Pancreas (tissue), 10 donors: Measurements from ENCODE around the gene PRORP. TPM values are rescaled to one million over a fixed set of nuclear protein-coding genes. Genes with fewer than 3 reads are reported as not detected.

ENCODE experiments used
- ATAC-seq, 4 donors: fragments of 200-7000 bp; cut with Tn5 transposase; one replicate each; pipeline versions ENCODE4 v1.8.0 to v1.9.1; 2020; ENCODE audit warnings: mild to moderate bottlenecking in 4 of 4, moderate library complexity in 4 of 4
- DNase-seq, 6 donors: peaks; one replicate each; pipeline ENCODE4 v3.0.0-alpha.2; 2020
- FAIRE-seq: peaks from 2 replicates; lab custom pipeline; 2012; peaks lifted over from hg19 to GRCh38; lab: Jason Lieb, UNC
- H3K27ac ChIP-seq, 4 donors: fragments of 200-600 bp; sonication (generic); 1 replicate in 3 of 4; 2 replicates in 1 of 4; pipeline versions ENCODE4 v1.5.0 to v1.8.0; 2020
- H3K27me3 ChIP-seq, 4 donors: fragments of 200-600 bp; one replicate each; pipeline ENCODE4 v1.8.0; 2021
- H3K36me3 ChIP-seq, 3 donors: fragments of 200-600 bp; sonication (generic) in 1 of 3; one replicate each; pipeline versions ENCODE4 v1.5.0 to v1.8.0; 2020 to 2021
- H3K4me1 ChIP-seq, 3 donors: fragments of 200-600 bp; one replicate each; pipeline ENCODE4 v1.8.0; 2021
- H3K4me3 ChIP-seq, 4 donors: fragments of 200-600 bp; sonication (generic) in 2 of 4; one replicate each; pipeline versions ENCODE4 v1.5.0 to v1.8.0; 2020 to 2021
- H3K9me3 ChIP-seq, 4 donors: fragments of 200-600 bp; one replicate each; pipeline ENCODE4 v1.8.0; 2021
- WGBS, 2 donors: extraction: QIAGEN DNeasy Blood & Tissue Kit; methylation state at CpG; one replicate each; pipeline ENCODE4 v1.1.7; 2013; 5-methylcytosine and 5-hydroxymethylcytosine counted together
- intact Hi-C, 3 donors: fragments of 100-400 bp; cut with DNase I; formaldehyde crosslinking; loops; one replicate each; pipeline versions ENCODE4 v1.11.1 to v1.14.2; 2022
- polyA plus RNA-seq, 2 donors: library from polyadenylated mRNA; stranded (reverse); fragments of 200-250 nt; gene quantifications; one replicate each; pipeline ENCODE4 v1.2.3, GENCODE V29; 2013
- total RNA-seq, 6 donors: library from RNA; stranded (reverse); fragmentation: NEBNext Ultra II Directional in 4 of 6; extraction: Animal tissue kit (Norgen Biotek cat#: 25700) in 4 of 6; gene quantifications; one replicate each; pipeline versions ENCODE4 v1.2.1 to v1.2.4, GENCODE V29; 2021 to 2023
- TF ChIP-seq, protein P1 (sequence below), 4 donors: fragments of 200-600 bp; sonication (generic) in 3 of 4; IDR thresholded peaks; one replicate each; pipeline versions ENCODE4 v1.5.0 to v1.8.0; 2021; ENCODE audit warnings: antibody characterized with exemption in 4 of 4
- donor health status: healthy with polysubstance abuse.
- donor health status: DM: no; HTN: no; CAD: no; lungs with moderate emphysema.
- donor health status: DM: no; HTN: no; CAD: no.
- donor health status: control.
- donor health status: control.
- donor health status: Bipolar disorder and iron deficiency.
- donor health status: DM: yes; HTN: yes; CAD: no.
- donor health status: DM: no; HTN: no; CAD: no.
- donor health status: DM: no; HTN: no; CAD: no.
- donor health status: DM: yes; HTN: yes; CAD: no.

PRORP gene
- total RNA-seq (10 to 100 TPM in 2 of 6 donors, 1 to 10 TPM in 4; 5.7 to 14.2 (median 8.3) TPM), polyA plus RNA-seq (1 to 10 TPM; 3.5 to 6.1 TPM)

- Histone ChIP-seq H3K4me1 (peaks cover 0 to 16% (median 13%) of the 10 kb centered on the region in 3 donors), H3K36me3 (no peaks in the 10 kb centered on the region), H3K27me3 (no peaks in the 10 kb centered on the region), H3K9me3 (no peaks in the 10 kb centered on the region), H3K27ac (peak within 1 kb of the TSS; percentile 86 to 98 (median 96)), H3K4me3 (peak within 1 kb of the TSS; percentile 48 to 72 (median 52))
- FAIRE-seq: peak; percentile 34
- TF ChIP-seq, protein P1, sequence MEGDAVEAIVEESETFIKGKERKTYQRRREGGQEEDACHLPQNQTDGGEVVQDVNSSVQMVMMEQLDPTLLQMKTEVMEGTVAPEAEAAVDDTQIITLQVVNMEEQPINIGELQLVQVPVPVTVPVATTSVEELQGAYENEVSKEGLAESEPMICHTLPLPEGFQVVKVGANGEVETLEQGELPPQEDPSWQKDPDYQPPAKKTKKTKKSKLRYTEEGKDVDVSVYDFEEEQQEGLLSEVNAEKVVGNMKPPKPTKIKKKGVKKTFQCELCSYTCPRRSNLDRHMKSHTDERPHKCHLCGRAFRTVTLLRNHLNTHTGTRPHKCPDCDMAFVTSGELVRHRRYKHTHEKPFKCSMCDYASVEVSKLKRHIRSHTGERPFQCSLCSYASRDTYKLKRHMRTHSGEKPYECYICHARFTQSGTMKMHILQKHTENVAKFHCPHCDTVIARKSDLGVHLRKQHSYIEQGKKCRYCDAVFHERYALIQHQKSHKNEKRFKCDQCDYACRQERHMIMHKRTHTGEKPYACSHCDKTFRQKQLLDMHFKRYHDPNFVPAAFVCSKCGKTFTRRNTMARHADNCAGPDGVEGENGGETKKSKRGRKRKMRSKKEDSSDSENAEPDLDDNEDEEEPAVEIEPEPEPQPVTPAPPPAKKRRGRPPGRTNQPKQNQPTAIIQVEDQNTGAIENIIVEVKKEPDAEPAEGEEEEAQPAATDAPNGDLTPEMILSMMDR (IDR thresholded peaks at IDR 0.05): no peak
- intact Hi-C loops: no loop called here
- DNase-seq: peak; percentile 90 to 98 (median 96)
- peak; percentile 91 to 95 (median 93) for ATAC-seq
- WGBS, 2 donors: 0% methylated on average over 57 of the region's 57 CpGs
Observed at GRCh38 chr14:35121887-35122695, at the start of gene PRORP, which contains the start of gene PPP2R3C. PRORP (plus strand) TSS chr14:35122552; CDS start chr14:35123246, 694 bp downstream. PPP2R3C (minus strand) TSS chr14:35121990; CDS start chr14:35121959, 31 bp downstream.

GRCh38 chr14:35073486-35073885 is 48.9 kb upstream of the PRORP start:
- no peaks in the 10 kb centered on the region for H3K4me1 ChIP-seq
- ATAC-seq: no peak
- H3K27ac ChIP-seq: no peak overlapping the region
- FAIRE-seq: no peak
- H3K27me3 ChIP-seq: no peaks in the 10 kb centered on the region
- H3K4me3 ChIP-seq: no peak overlapping the region
- no peaks in the 10 kb centered on the region for H3K9me3 ChIP-seq
- WGBS, 2 donors: 70 to 78% methylated on average over 1 of the region's 1 CpG
- TF ChIP-seq, protein P1 (IDR thresholded peaks at IDR 0.05): no peak
- peaks cover 0 to 4% (median 0%) of the 10 kb centered on the region in 3 donors for H3K36me3 ChIP-seq
- DNase-seq: no peak
- intact Hi-C loops: no loop called here

DNA sequence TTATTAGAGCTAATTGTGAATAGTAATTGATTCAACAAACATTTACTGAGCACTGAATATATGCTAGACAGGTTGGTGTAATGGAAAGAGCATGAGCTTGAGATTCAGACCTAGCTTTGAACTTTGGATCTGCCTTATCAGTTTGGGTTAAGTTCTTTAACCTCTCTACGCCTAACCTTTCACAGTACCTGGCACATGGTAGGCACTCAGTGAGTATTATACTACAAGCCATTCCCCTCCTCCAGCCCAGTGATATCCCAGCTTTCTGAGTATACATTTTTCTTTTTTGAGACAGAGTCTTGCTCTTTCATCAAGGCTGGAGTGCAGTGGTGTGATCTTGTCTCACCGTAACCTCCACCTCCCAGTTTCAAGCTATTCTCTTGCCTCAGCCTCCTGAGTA is 44.3 kb upstream of the PRORP start:
- intact Hi-C loops: no loop called here
- FAIRE-seq: no peak
- no peak overlapping the region for H3K27ac ChIP-seq
- 73 to 76% methylated on average over 2 of the region's 2 CpGs for WGBS, 2 donors
- peaks cover 0 to 17% (median 12%) of the 10 kb centered on the region in 3 donors for H3K36me3 ChIP-seq
- no peaks in the 10 kb centered on the region for H3K9me3 ChIP-seq
- H3K4me3 ChIP-seq: no peak overlapping the region
- TF ChIP-seq, protein P1 (IDR thresholded peaks at IDR 0.05): no peak
- peak in 2 of 4 donors; percentile 16 to 52 for ATAC-seq
- H3K4me1 ChIP-seq: no peaks in the 10 kb centered on the region
- no peak for DNase-seq
- no peaks in the 10 kb centered on the region for H3K27me3 ChIP-seq

DNA sequence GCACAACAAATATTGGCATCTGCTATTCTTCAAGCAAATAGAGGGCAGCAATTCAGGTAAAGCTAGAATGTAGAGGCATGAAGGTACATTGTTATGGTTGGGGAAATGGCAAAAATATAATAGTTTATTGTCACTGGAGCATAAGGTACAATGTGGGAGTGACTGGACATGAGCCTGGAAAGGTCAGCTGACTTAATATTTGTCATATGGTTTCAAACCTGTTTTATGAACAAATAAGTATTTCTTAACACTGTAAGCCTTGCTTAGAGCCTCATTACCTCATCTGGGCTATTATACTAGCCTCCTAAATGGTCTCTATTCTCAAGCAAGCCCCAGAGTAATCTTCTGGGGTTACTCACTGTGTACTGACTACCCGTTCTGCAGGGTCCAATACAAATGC is 42.6 kb upstream of the PRORP start:
- ATAC-seq (peak in 1 of 4 donors; percentile 56), DNase-seq (no peak), FAIRE-seq (no peak)
- TF ChIP-seq, protein P1 (IDR thresholded peaks at IDR 0.05): no peak
- Histone ChIP-seq H3K4me1 (no peaks in the 10 kb centered on the region), H3K36me3 (peaks cover 0 to 26% (median 12%) of the 10 kb centered on the region in 3 donors), H3K27me3 (no peaks in the 10 kb centered on the region), H3K9me3 (no peaks in the 10 kb centered on the region), H3K4me3 (no peak overlapping the region), H3K27ac (no peak overlapping the region)
- WGBS, 2 donors: 69 to 86% methylated on average over 1 of the region's 1 CpG
- intact Hi-C loops: no loop called here
